ENCODE data around the gene CPED1.
A peak's percentile ranks its signal among the peaks of the same experiment; 100 is the strongest.

CPED1 gene

GRCh38 chr7:120988591-120989256, at the start of gene CPED1:
Gene CPED1, plus strand, starts transcription at chr7:120988711. Its CDS starts 911 bp downstream, at chr7:120989622.
- Histone ChIP-seq H3K4me3 (peak within 1 kb of the TSS; percentile 10), H3K36me3 (replicated peaks) (no peaks in the 10 kb centered on the region), H3K27me3 (ENCODE audit: low read depth) (peaks cover 56% of the 10 kb centered on the region), H3K9me3 (no peaks in the 10 kb centered on the region), H3K4me1 (peaks cover 8% of the 10 kb centered on the region)
- in situ Hi-C loops (cut with MboI; ENCODE audit: low sequenced_read_pairs) = loop anchor here (25.0 kb wide), 1 partner anchor 99 kb away; no protein-coding TSS in a partner anchor
- DNase-seq (ENCODE audit: low spot score in 2 of 2) = peak; percentile 12 to 70

GRCh38 chr7:120939345-120939744, 49.2 kb upstream of the CPED1 start:
- DNase-seq (ENCODE audit: low spot score in 2 of 2) = no peak
- in situ Hi-C loops (cut with MboI; ENCODE audit: low sequenced_read_pairs) = no loop called here

GRCh38 chr7:120941064-120941463, 47.4 kb upstream of the CPED1 start:
- no peaks in the 10 kb centered on the region for H3K36me3 ChIP-seq (replicated peaks)
- no peaks in the 10 kb centered on the region for H3K4me1 ChIP-seq
- in situ Hi-C loops (cut with MboI; ENCODE audit: low sequenced_read_pairs) = loop anchor here (10.0 kb wide), 1 partner anchor 126 kb away; no protein-coding TSS in a partner anchor
- no peaks in the 10 kb centered on the region for H3K9me3 ChIP-seq
- no peaks in the 10 kb centered on the region for H3K27me3 ChIP-seq (ENCODE audit: low read depth)
- H3K4me3 ChIP-seq = no peak overlapping the region
- DNase-seq (ENCODE audit: low spot score in 2 of 2) = peak in 1 of 2 experiments; percentile 44

More at GRCh38 chr7:120939345-120939744, 49.2 kb upstream of the CPED1 start:
- Histone ChIP-seq H3K9me3 (no peaks in the 10 kb centered on the region), H3K36me3 (replicated peaks) (no peaks in the 10 kb centered on the region), H3K27me3 (ENCODE audit: low read depth) (no peaks in the 10 kb centered on the region), H3K4me3 (no peak overlapping the region), H3K4me1 (no peaks in the 10 kb centered on the region)

- Histone ChIP-seq H3K36me3 (replicated peaks) (no peaks in the 10 kb centered on the region), H3K27me3 (ENCODE audit: low read depth) (no peaks in the 10 kb centered on the region), H3K9me3 (no peaks in the 10 kb centered on the region), H3K4me3 (no peak overlapping the region), H3K4me1 (no peaks in the 10 kb centered on the region)
- DNase-seq (ENCODE audit: low spot score in 2 of 2) = no peak
- in situ Hi-C loops (cut with MboI; ENCODE audit: low sequenced_read_pairs) = loop anchor here (10.0 kb wide), 1 partner anchor 127 kb away; no protein-coding TSS in a partner anchor
These were observed 46.7 kb upstream of the CPED1 start for GRCh38 chr7:120941856-120942255.

- no peak for DNase-seq (ENCODE audit: low spot score in 2 of 2)
- H3K36me3 ChIP-seq (replicated peaks) = no peaks in the 10 kb centered on the region
- no peaks in the 10 kb centered on the region for H3K9me3 ChIP-seq
- in situ Hi-C loops (cut with MboI; ENCODE audit: low sequenced_read_pairs) = loop anchor here (10.0 kb wide), 1 partner anchor 128 kb away; no protein-coding TSS in a partner anchor
- H3K4me1 ChIP-seq = no peaks in the 10 kb centered on the region
- no peaks in the 10 kb centered on the region for H3K27me3 ChIP-seq (ENCODE audit: low read depth)
- no peak overlapping the region for H3K4me3 ChIP-seq
These were observed 45.6 kb upstream of the CPED1 start for GRCh38 chr7:120942861-120943260.

- in situ Hi-C loops (cut with MboI; ENCODE audit: low sequenced_read_pairs) = loop anchor here (10.0 kb wide), 1 partner anchor 130 kb away; no protein-coding TSS in a partner anchor
- H3K9me3 ChIP-seq = no peaks in the 10 kb centered on the region
- H3K27me3 ChIP-seq (ENCODE audit: low read depth) = no peaks in the 10 kb centered on the region
- H3K4me1 ChIP-seq = peaks cover 6% of the 10 kb centered on the region
- DNase-seq (ENCODE audit: low spot score in 2 of 2) = peak in 1 of 2 experiments; percentile 35
- no peaks in the 10 kb centered on the region for H3K36me3 ChIP-seq (replicated peaks)
- H3K4me3 ChIP-seq = no peak overlapping the region
These were observed 43.5 kb upstream of the CPED1 start for GRCh38 chr7:120944826-120945562.

- H3K4me3 ChIP-seq = no peak overlapping the region
- no peaks in the 10 kb centered on the region for H3K9me3 ChIP-seq
- peaks cover 6% of the 10 kb centered on the region for H3K4me1 ChIP-seq
- in situ Hi-C loops (cut with MboI; ENCODE audit: low sequenced_read_pairs) = loop anchor here (10.0 kb wide), 1 partner anchor 133 kb away; no protein-coding TSS in a partner anchor
- no peak for DNase-seq (ENCODE audit: low spot score in 2 of 2)
- no peaks in the 10 kb centered on the region for H3K27me3 ChIP-seq (ENCODE audit: low read depth)
- H3K36me3 ChIP-seq (replicated peaks) = no peaks in the 10 kb centered on the region
These were observed 40.5 kb upstream of the CPED1 start for GRCh38 chr7:120947980-120948379.

- H3K36me3 ChIP-seq (replicated peaks) = peaks cover 6% of the 10 kb centered on the region
- H3K4me3 ChIP-seq = peak overlapping the region; percentile 73
- H3K4me1 ChIP-seq = peaks cover 8% of the 10 kb centered on the region
- in situ Hi-C loops (cut with MboI; ENCODE audit: low sequenced_read_pairs) = loop anchor here (10.0 kb wide), 1 partner anchor 135 kb away; no protein-coding TSS in a partner anchor
- no peaks in the 10 kb centered on the region for H3K9me3 ChIP-seq
- DNase-seq (ENCODE audit: low spot score in 2 of 2) = no peak
- no peaks in the 10 kb centered on the region for H3K27me3 ChIP-seq (ENCODE audit: low read depth)
These were observed 39.1 kb upstream of the CPED1 start for GRCh38 chr7:120949393-120949911.

- in situ Hi-C loops (cut with MboI; ENCODE audit: low sequenced_read_pairs) = loop anchor here (10.0 kb wide), 1 partner anchor 135 kb away; no protein-coding TSS in a partner anchor
- Histone ChIP-seq H3K4me3 (peak overlapping the region; percentile 73), H3K27me3 (ENCODE audit: low read depth) (no peaks in the 10 kb centered on the region), H3K36me3 (replicated peaks) (peaks cover 10% of the 10 kb centered on the region), H3K9me3 (no peaks in the 10 kb centered on the region), H3K4me1 (peaks cover 8% of the 10 kb centered on the region)
- no peak for DNase-seq (ENCODE audit: low spot score in 2 of 2)
These were observed 38.4 kb upstream of the CPED1 start for GRCh38 chr7:120949998-120950538.

- Histone ChIP-seq H3K27me3 (ENCODE audit: low read depth) (no peaks in the 10 kb centered on the region), H3K4me3 (peak within 1 kb of the TSS; percentile 73), H3K36me3 (replicated peaks) (peaks cover 17% of the 10 kb centered on the region), H3K4me1 (peaks cover 8% of the 10 kb centered on the region), H3K9me3 (no peaks in the 10 kb centered on the region)
- DNase-seq (ENCODE audit: low spot score in 2 of 2) = peak; percentile 97 to 98
- in situ Hi-C loops (cut with MboI; ENCODE audit: low sequenced_read_pairs) = no loop called here
These were observed 37.8 kb upstream of the CPED1 start, which contains the start of gene ING3 for GRCh38 chr7:120950539-120951308. Gene ING3, plus strand, starts transcription at chr7:120950777. Its CDS starts 120 bp downstream, at chr7:120950897.

- DNase-seq (ENCODE audit: low spot score in 2 of 2) = no peak
- peaks cover 12% of the 10 kb centered on the region for H3K4me1 ChIP-seq
- H3K36me3 ChIP-seq (replicated peaks) = peaks cover 22% of the 10 kb centered on the region
- no peaks in the 10 kb centered on the region for H3K9me3 ChIP-seq
- in situ Hi-C loops (cut with MboI; ENCODE audit: low sequenced_read_pairs) = no loop called here
- no peaks in the 10 kb centered on the region for H3K27me3 ChIP-seq (ENCODE audit: low read depth)
- H3K4me3 ChIP-seq = peak overlapping the region; percentile 73
These were observed 37.2 kb upstream of the CPED1 start for GRCh38 chr7:120951309-120951699.

GRCh38 chr7:120951826-120952225, 36.7 kb upstream of the CPED1 start:
- no peak for DNase-seq (ENCODE audit: low spot score in 2 of 2)
- H3K27me3 ChIP-seq (ENCODE audit: low read depth) = no peaks in the 10 kb centered on the region
- no peaks in the 10 kb centered on the region for H3K9me3 ChIP-seq
- in situ Hi-C loops (cut with MboI; ENCODE audit: low sequenced_read_pairs) = no loop called here
- peaks cover 26% of the 10 kb centered on the region for H3K36me3 ChIP-seq (replicated peaks)
- H3K4me1 ChIP-seq = peaks cover 12% of the 10 kb centered on the region
- H3K4me3 ChIP-seq = peak overlapping the region; percentile 73
